Mammary epithelial cell (primary cell): Measurements from ENCODE around the gene PYROXD2.

Source experiments
- CTCF ChIP-seq, 2 donors: IDR thresholded peaks in 1 of 2; conservative IDR thresholded peaks in 1 of 2; 2 replicates each; pipeline ENCODE4 v1.5.1; 2011 to 2012; ENCODE audit warnings: inconsistent platforms in 2 of 2, low read length in 2 of 2, mild to moderate bottlenecking in 2 of 2, control low read depth in 1 of 2, low read depth in 1 of 2; ENCODE audit not compliant: insufficient read depth in 1 of 2; ENCODE audit errors: extremely low read depth in 1 of 2
- EZH2 ChIP-seq: IDR thresholded peaks from 2 replicates; pipeline ENCODE4 v1.6.1; 2012; ENCODE audit warnings: low read length, inconsistent platforms, borderline replicate concordance

GRCh38 chr10:98394851-98395440 is 20.0 kb downstream of the PYROXD2 start:
- TF ChIP-seq CTCF (conservative IDR thresholded peaks at IDR 0.05 in 1 of 2, IDR thresholded peaks at IDR 0.05 in 1 of 2; ENCODE audit: extremely low read depth in 1 of 2, insufficient read depth in 1 of 2, low read depth in 1 of 2, low read length in 2 of 2) (no peak), EZH2 (no peak)
